VCaP (cell line): ENCODE data around the gene CDK8.
"Not testable (repeated sequence)": the region's sequence is repeated elsewhere in the genome, so short reads cannot be mapped to it uniquely, and the experiment has no call there.

Source experiments
- H3K27ac ChIP-seq: fragments of 450-650 bp; 2 replicates; pipeline ENCODE4 v1.5.1; 2017
- TF ChIP-seq, protein P1 (sequence below): fragments of 450-650 bp; conservative IDR thresholded peaks from 2 replicates; pipeline ENCODE4 v1.5.1; 2017; ENCODE audit warnings: mild to moderate bottlenecking, moderate library complexity

The CDK8 gene

GRCh38 chr13:26229080-26229615 is 24.8 kb upstream of the CDK8 start:
- no peak overlapping the region for H3K27ac ChIP-seq
- TF ChIP-seq, protein P1, sequence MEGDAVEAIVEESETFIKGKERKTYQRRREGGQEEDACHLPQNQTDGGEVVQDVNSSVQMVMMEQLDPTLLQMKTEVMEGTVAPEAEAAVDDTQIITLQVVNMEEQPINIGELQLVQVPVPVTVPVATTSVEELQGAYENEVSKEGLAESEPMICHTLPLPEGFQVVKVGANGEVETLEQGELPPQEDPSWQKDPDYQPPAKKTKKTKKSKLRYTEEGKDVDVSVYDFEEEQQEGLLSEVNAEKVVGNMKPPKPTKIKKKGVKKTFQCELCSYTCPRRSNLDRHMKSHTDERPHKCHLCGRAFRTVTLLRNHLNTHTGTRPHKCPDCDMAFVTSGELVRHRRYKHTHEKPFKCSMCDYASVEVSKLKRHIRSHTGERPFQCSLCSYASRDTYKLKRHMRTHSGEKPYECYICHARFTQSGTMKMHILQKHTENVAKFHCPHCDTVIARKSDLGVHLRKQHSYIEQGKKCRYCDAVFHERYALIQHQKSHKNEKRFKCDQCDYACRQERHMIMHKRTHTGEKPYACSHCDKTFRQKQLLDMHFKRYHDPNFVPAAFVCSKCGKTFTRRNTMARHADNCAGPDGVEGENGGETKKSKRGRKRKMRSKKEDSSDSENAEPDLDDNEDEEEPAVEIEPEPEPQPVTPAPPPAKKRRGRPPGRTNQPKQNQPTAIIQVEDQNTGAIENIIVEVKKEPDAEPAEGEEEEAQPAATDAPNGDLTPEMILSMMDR = no peak

DNA sequence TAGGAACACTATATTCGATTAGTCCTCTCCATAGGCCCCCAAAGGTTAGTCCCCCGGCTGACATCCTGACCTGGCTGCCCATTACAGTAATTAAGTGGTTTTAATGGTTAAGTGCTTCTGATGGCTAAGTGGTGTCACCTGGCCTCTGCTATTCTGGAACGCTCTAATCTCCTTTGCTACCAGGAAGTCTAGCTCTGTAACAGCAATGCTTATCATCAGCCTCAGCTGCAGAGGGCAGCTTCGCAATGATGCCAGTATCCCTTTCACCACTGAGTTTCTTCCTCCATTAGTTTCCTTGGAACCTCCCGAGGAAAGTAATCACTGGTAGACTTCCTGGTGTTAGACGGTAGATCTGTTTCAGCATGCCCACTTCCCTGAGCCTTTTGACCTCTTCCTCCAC is 23.2 kb upstream of the CDK8 start:
- no peak overlapping the region for H3K27ac ChIP-seq
- TF ChIP-seq, protein P1 = no peak

DNA sequence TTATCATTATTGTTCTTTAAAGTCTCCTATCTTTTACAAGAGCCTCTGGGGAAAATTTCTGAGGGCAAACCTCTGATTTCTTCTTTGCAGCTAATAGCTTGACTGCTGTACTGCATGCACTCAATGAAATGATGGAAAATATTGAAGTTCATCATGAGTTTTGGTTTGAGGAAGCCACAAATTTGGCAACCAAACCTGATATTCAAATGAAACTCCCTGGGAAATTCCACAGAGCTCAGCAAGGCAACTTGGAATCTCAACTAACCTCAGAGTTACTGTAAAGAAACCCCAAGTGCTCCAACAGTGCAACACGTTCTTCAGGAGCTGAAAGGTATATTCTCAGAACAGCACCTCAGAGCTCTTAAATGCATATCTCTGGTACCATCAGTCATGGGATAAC is 17.6 kb upstream of the CDK8 start:
- H3K27ac ChIP-seq = no peak overlapping the region
- TF ChIP-seq, protein P1 = no peak

- H3K27ac ChIP-seq = no peak overlapping the region
- TF ChIP-seq, protein P1 = no peak
Observed at GRCh38 chr13:26246154-26246553, 7.8 kb upstream of the CDK8 start.

- TF ChIP-seq, protein P1 = no peak
- no peak overlapping the region for H3K27ac ChIP-seq
Observed at GRCh38 chr13:26247011-26247410, 6.9 kb upstream of the CDK8 start.

GRCh38 chr13:26247608-26248007 is 6.3 kb upstream of the CDK8 start:
- TF ChIP-seq, protein P1 = no peak
- no peak overlapping the region for H3K27ac ChIP-seq

DNA sequence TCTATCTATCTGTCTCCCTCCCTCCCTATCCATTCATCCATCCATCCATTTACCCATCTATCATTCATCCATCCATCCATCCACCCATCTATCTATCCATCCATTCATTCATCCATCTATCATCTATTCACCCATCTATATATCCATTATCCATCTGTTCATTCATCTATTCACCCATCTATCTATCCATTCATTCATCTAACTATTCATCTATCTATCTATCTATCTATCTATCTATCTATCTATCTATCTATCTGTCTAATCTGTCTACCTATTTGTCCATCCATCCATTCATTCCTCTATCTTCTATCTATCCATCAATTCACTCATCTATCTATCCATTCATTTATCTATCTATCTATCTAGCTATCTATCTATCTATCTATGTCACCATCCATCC is 4.4 kb upstream of the CDK8 start:
- no peak overlapping the region for H3K27ac ChIP-seq
- TF ChIP-seq, protein P1 = no peak

GRCh38 chr13:26252006-26252405 is 1.9 kb upstream of the CDK8 start:
- H3K27ac ChIP-seq = not testable (repeated sequence)
